Heart left ventricle (tissue), 13 donors: ENCODE results near the gene HADHB.

Experiments
- POLR2A ChIP-seq, 2 donors: fragments of 450-650 bp; IDR thresholded peaks; one replicate each; pipeline ENCODE4 v1.6.1; 2017; ENCODE audit warnings: antibody characterized with exemption in 2 of 2, mild to moderate bottlenecking in 2 of 2, moderate library complexity in 2 of 2
- TF ChIP-seq, protein P1 (sequence below), 12 donors: fragments of 200-600 bp; sonication (generic) in 4 of 12; IDR thresholded peaks; one replicate each; pipeline versions ENCODE4 v1.5.0 to v1.8.0; 2018 to 2022; ENCODE audit warnings: antibody characterized with exemption in 12 of 12, mild to moderate bottlenecking in 5 of 12
- donor health status: ischemic (EF 13 %, LVEDD 7.1; RV severe dilation, severe dysfunction).
- donor health status: DM: no; HTN: yes; CAD: no.
- donor health status: DM: no; HTN: no; CAD: no.
- donor health status: ischemic (EF 25% LVEDD 6.9; RV normal size, moderate dysfunction).
- donor health status: ischemic (EF 25% LVEDD 5.7; RV mildly dilated, moderate dysfunction).
- donor health status: ischemic (EF 35%, LVEDD 5.7; RV mildly dilated, moderate dysfunction).
- donor health status: nonischemic (EF 11% LVEDD 7.7; RV severe dilation, severe dysfunction).
- donor health status: DM: yes; HTN: yes; CAD: no.
- donor health status: PGD.
- donor health status: ischemic (EF 29% LVEDD 5.4; RV normal size, mild dysfunction).
- donor health status: nonischemic (EF 23%, LVEDD 6.1; RV moderate dilation, normal function).

GRCh38 chr2:26326514-26326913, 81.8 kb downstream of the HADHB start:
- TF ChIP-seq, protein P1, sequence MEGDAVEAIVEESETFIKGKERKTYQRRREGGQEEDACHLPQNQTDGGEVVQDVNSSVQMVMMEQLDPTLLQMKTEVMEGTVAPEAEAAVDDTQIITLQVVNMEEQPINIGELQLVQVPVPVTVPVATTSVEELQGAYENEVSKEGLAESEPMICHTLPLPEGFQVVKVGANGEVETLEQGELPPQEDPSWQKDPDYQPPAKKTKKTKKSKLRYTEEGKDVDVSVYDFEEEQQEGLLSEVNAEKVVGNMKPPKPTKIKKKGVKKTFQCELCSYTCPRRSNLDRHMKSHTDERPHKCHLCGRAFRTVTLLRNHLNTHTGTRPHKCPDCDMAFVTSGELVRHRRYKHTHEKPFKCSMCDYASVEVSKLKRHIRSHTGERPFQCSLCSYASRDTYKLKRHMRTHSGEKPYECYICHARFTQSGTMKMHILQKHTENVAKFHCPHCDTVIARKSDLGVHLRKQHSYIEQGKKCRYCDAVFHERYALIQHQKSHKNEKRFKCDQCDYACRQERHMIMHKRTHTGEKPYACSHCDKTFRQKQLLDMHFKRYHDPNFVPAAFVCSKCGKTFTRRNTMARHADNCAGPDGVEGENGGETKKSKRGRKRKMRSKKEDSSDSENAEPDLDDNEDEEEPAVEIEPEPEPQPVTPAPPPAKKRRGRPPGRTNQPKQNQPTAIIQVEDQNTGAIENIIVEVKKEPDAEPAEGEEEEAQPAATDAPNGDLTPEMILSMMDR (IDR thresholded peaks at IDR 0.05), result no peak
- TF ChIP-seq POLR2A (IDR thresholded peaks at IDR 0.05), result no peak
